Caco-2 (cell line): ENCODE data around the gene VANGL1. TPM values are rescaled to one million over a fixed set of nuclear protein-coding genes. Genes with fewer than 3 reads are reported as not detected.

ENCODE experiments used
- BruUV-seq: library from RNA; stranded (reverse); fragments of 400-500 nt; replicated peaks from 2 replicates; lab custom pipeline; 2021; lab: Mats Ljungman, UMichigan
- CTCF ChIA-PET: fragments of 300-600 bp; sonication (Branson Sonifier 250); formaldehyde crosslinking; loops from one replicate; lab custom pipeline; 2022; ENCODE audit warnings: antibody characterized with exemption; lab: Charles Lee
- POLR2A ChIA-PET: fragments of 300-600 bp; sonication (Branson Sonifier 250); formaldehyde crosslinking; loops from one replicate; lab custom pipeline; 2022; ENCODE audit warnings: antibody characterized with exemption; lab: Charles Lee
- DNase-seq, 2 experiments: peaks; one replicate each; pipeline versions ENCODE4 v3.0.0 to v3.0.0-alpha.2; 2020 to 2022
- H3K27me3 ChIP-seq: replicated peaks from 2 replicates; pipeline ENCODE4 v1.6.0; 2011; ENCODE audit warnings: low read length; ENCODE audit not compliant: control insufficient read depth, insufficient read depth
- H3K36me3 ChIP-seq: 2 replicates; pipeline ENCODE4 v1.5.1; 2011; ENCODE audit warnings: low read length; ENCODE audit not compliant: control insufficient read depth, insufficient read depth
- H3K4me1 ChIP-seq: fragments of 250-450 bp; sonication (Bioruptor Pico); 2 replicates; pipeline ENCODE4 v1.5.1; 2020; ENCODE audit warnings: mild to moderate bottlenecking
- H3K4me3 ChIP-seq: 2 replicates; pipeline ENCODE4 v1.5.1; 2011; ENCODE audit warnings: low read depth, mild to moderate bottlenecking, control low read depth, low read length
- H3K9me3 ChIP-seq: fragments of 250-450 bp; sonication (Bioruptor Pico); 2 replicates; pipeline ENCODE4 v1.5.1; 2020; ENCODE audit warnings: mild to moderate bottlenecking, moderate library complexity
- H3K27ac Mint-ChIP-seq: one replicate; pipeline ENCODE4 v1.8.0; 2022; ENCODE audit warnings: mixed read lengths; ENCODE audit not compliant: unreplicated experiment
- H3K27me3 Mint-ChIP-seq: one replicate; pipeline ENCODE4 v1.8.0; 2022; ENCODE audit warnings: mixed read lengths; ENCODE audit not compliant: insufficient read depth, unreplicated experiment
- H3K36me3 Mint-ChIP-seq: one replicate; pipeline ENCODE4 v1.8.0; 2022; ENCODE audit warnings: mild to moderate bottlenecking, mixed read lengths; ENCODE audit not compliant: insufficient read depth, unreplicated experiment
- H3K4me1 Mint-ChIP-seq: one replicate; pipeline ENCODE4 v1.8.0; 2022; ENCODE audit warnings: low read depth, mixed read lengths; ENCODE audit not compliant: unreplicated experiment
- H3K4me3 Mint-ChIP-seq: one replicate; pipeline ENCODE4 v1.8.0; 2022; ENCODE audit warnings: mild to moderate bottlenecking, moderate library complexity, mixed read lengths; ENCODE audit not compliant: unreplicated experiment
- H3K9me3 Mint-ChIP-seq: one replicate; pipeline ENCODE4 v1.8.0; 2022; ENCODE audit warnings: mixed read lengths; ENCODE audit not compliant: unreplicated experiment
- intact Hi-C: fragments of 100-400 bp; cut with micrococcal nuclease; formaldehyde crosslinking; loops from one replicate; pipeline ENCODE4 v1.10.0; 2022; ENCODE audit not compliant: unreplicated experiment
- total RNA-seq: library from RNA; stranded (reverse); gene quantifications from 2 replicates; pipeline ENCODE4 v1.2.3, GENCODE V29; 2022
- TF ChIP-seq, protein P1 (sequence below), 2 experiments: fragments of 200-600 bp in 1 of 2; IDR thresholded peaks; 1 replicate in 1 of 2; 2 replicates in 1 of 2; pipeline versions ENCODE4 v1.5.1 to v1.8.0; 2011 to 2022; ENCODE audit warnings: antibody characterized with exemption in 1 of 2, control low read depth in 1 of 2, inconsistent platforms in 1 of 2, low read depth in 1 of 2, low read length in 1 of 2, mild to moderate bottlenecking in 1 of 2, moderate library complexity in 1 of 2; ENCODE audit not compliant: insufficient read depth in 1 of 2, severe bottlenecking in 1 of 2, unreplicated experiment in 1 of 2

The VANGL1 gene
- total RNA-seq, 1 experiment from 2014 or later: 13.6 TPM

DNA sequence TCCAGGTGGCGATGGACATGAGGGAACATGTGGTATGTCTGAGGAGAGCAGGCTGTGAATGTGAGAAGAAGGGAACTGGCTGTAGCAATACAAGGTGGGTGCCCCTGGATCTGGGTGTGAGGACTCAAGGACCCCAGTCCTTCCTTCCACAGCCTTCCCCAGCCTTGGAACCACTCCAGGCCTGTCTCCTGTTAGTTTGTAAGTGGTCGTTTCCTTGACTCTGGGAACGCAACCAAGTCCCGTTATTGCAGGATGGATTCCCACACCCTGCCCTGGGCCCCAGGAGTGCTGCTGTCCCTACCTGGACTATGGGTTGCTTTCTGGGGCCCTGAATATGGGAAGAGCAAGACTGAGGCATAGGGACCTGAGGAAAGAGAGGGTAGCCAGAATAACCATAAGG lies 47.2 kb upstream of the VANGL1 start:
- TF ChIP-seq, protein P1, sequence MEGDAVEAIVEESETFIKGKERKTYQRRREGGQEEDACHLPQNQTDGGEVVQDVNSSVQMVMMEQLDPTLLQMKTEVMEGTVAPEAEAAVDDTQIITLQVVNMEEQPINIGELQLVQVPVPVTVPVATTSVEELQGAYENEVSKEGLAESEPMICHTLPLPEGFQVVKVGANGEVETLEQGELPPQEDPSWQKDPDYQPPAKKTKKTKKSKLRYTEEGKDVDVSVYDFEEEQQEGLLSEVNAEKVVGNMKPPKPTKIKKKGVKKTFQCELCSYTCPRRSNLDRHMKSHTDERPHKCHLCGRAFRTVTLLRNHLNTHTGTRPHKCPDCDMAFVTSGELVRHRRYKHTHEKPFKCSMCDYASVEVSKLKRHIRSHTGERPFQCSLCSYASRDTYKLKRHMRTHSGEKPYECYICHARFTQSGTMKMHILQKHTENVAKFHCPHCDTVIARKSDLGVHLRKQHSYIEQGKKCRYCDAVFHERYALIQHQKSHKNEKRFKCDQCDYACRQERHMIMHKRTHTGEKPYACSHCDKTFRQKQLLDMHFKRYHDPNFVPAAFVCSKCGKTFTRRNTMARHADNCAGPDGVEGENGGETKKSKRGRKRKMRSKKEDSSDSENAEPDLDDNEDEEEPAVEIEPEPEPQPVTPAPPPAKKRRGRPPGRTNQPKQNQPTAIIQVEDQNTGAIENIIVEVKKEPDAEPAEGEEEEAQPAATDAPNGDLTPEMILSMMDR (IDR thresholded peaks at IDR 0.05; ENCODE audit: insufficient read depth in 1 of 2, low read depth in 1 of 2, low read length in 1 of 2, severe bottlenecking in 1 of 2, unreplicated experiment in 1 of 2): no peak
- Mint-ChIP-seq H3K4me3 (no peak overlapping the region), H3K36me3 (no peaks in the 10 kb centered on the region), H3K27ac (no peak overlapping the region), H3K27me3 (no peaks in the 10 kb centered on the region), H3K9me3 (no peaks in the 10 kb centered on the region), H3K4me1 (no peaks in the 10 kb centered on the region)
- no peaks in the 10 kb centered on the region for H3K4me1 ChIP-seq
- BruUV-seq: no TSS peak
- H3K27me3 ChIP-seq: no peaks in the 10 kb centered on the region
- CTCF ChIA-PET: interaction anchor here (1.5 kb wide), 1 partner anchor 177 kb away, joined by 5 read pairs; no protein-coding TSS in a partner anchor
- no peak for DNase-seq
- no peaks in the 10 kb centered on the region for H3K9me3 ChIP-seq
- no peaks in the 10 kb centered on the region for H3K36me3 ChIP-seq
- no peak overlapping the region for H3K4me3 ChIP-seq
- POLR2A ChIA-PET: no interaction called here
- intact Hi-C loops: no loop called here

DNA sequence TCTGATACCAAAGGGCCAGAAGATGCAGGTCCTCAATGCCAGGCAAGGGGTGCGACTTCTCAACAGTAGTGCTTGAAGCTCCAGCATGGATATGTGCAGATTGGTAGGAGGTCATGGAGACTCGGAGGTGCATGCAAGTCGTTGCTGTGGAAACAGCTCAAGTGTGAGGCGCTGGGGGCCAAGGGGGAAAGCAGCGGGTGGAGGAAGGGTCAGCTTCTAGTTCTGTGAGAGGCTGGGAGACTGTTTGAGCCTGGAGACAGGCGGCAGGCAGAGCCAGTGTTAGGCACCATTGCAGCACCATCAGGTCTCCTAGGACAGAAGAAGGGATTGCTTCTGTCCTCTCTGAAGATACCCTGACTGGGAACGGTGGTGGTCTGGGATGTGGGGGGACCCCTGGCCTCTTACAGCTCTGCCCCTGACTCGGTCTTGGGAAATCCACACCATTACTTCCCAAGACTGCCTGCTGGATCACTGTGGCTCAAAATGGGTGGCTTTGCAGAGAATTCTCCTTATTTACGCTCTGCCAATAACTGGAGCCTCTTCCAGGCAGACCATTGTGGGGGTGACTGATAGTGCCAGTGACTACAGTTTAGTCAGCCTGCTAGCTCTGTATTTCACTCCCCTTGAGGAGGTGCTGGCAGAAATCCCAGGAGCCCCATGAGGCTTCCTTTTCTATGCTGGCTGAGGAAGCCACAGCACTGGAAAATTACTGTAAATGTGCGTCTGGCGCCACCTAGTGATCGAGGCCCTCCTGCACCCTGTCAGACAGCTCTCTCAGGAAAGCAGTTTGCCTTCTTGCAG lies 46.3 kb upstream of the VANGL1 start:
- peak; percentile 73 to 75 for DNase-seq
- Histone ChIP-seq H3K4me3 (no peak overlapping the region), H3K4me1 (no peaks in the 10 kb centered on the region), H3K27me3 (no peaks in the 10 kb centered on the region), H3K9me3 (no peaks in the 10 kb centered on the region), H3K36me3 (no peaks in the 10 kb centered on the region)
- intact Hi-C loops: loop anchor here (1.0 to 5.0 kb wide), 4 partner anchors 49 to 457 kb away; no protein-coding TSS in a partner anchor
- no TSS peak for BruUV-seq
- Mint-ChIP-seq H3K4me1 (no peaks in the 10 kb centered on the region), H3K27ac (no peak overlapping the region), H3K36me3 (no peaks in the 10 kb centered on the region), H3K9me3 (no peaks in the 10 kb centered on the region), H3K4me3 (no peak overlapping the region), H3K27me3 (no peaks in the 10 kb centered on the region)
- CTCF ChIA-PET: interaction anchor here (0.6 to 1.5 kb wide), 5 partner anchors 13 to 456 kb away, joined by 3 to 5 read pairs (median 4); no protein-coding TSS in a partner anchor
- POLR2A ChIA-PET: no interaction called here
- TF ChIP-seq, protein P1 (IDR thresholded peaks at IDR 0.05; ENCODE audit: insufficient read depth in 1 of 2, low read depth in 1 of 2, low read length in 1 of 2, severe bottlenecking in 1 of 2, unreplicated experiment in 1 of 2): peak; percentile 74 to 81

DNA sequence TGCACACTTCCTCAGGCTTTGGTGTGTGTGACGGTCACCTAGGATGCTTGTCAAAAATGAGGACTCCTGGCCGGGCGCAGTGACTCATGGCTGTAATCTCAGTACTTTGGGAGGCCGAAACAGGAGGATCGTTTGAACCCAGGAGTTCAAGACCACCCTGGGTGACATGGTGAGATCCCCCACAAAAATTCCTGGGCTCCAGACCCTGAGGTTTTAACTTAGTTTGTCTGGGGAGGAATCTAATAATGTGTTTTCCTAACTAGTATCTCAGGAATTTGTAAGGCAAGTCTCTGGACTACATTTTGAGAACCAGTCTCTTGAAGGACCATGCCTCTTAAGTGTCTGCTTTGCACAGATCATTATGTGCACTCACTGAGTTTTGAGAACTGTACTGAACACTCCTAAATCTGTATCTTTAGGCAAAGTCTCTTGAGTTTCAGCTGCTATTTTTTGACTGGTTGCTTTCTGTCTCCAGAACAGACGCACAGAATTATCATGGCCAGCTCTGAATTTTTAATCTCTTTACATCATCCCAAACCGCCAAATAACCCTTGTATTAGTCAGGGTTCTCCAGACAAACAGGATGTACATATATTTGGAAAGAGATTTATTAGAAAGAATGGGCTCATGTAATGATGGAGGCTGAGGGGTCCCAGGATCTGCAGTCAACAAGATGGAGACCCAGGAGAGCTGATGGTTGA lies 45.5 kb upstream of the VANGL1 start:
- no peak overlapping the region for H3K4me3 Mint-ChIP-seq
- POLR2A ChIA-PET: no interaction called here
- Histone ChIP-seq H3K4me1 (no peaks in the 10 kb centered on the region), H3K9me3 (no peaks in the 10 kb centered on the region), H3K4me3 (no peak overlapping the region), H3K36me3 (no peaks in the 10 kb centered on the region), H3K27me3 (no peaks in the 10 kb centered on the region)
- no peak overlapping the region for H3K27ac Mint-ChIP-seq
- BruUV-seq: no TSS peak
- DNase-seq: no peak
- intact Hi-C loops: loop anchor here (2.0 to 5.0 kb wide), 3 partner anchors 125 to 457 kb away; no protein-coding TSS in a partner anchor
- H3K4me1 Mint-ChIP-seq: no peaks in the 10 kb centered on the region
- TF ChIP-seq, protein P1 (IDR thresholded peaks at IDR 0.05; ENCODE audit: insufficient read depth in 1 of 2, low read depth in 1 of 2, low read length in 1 of 2, severe bottlenecking in 1 of 2, unreplicated experiment in 1 of 2): no peak
- no peaks in the 10 kb centered on the region for H3K9me3 Mint-ChIP-seq
- H3K36me3 Mint-ChIP-seq: no peaks in the 10 kb centered on the region
- CTCF ChIA-PET: interaction anchor here (0.8 to 1.5 kb wide), 4 partner anchors 12 to 457 kb away, joined by 3 to 5 read pairs (median 4); no protein-coding TSS in a partner anchor
- H3K27me3 Mint-ChIP-seq: no peaks in the 10 kb centered on the region
